ENCODE data around the gene ADGRG3. TPM values are rescaled to one million over a fixed set of nuclear protein-coding genes. Genes with fewer than 3 reads are reported as not detected.

Gene ADGRG3
- total and polyA plus RNA-seq, 4 donors = 1.8 to 66.2 (median 9.4) TPM

- TF ChIP-seq CTCF (IDR thresholded peaks at IDR 0.05; ENCODE audit: control extremely low read depth, extremely low read depth) = no peak
Measured at GRCh38 chr16:57661936-57662906, 5.9 kb upstream of the ADGRG3 start.

GRCh38 chr16:57663436-57663835 is 4.7 kb upstream of the ADGRG3 start:
- Histone ChIP-seq H3K4me3 (no peak overlapping the region), H3K27ac (ENCODE audit: low read depth in 1 of 2, low read length in 1 of 2) (no peak overlapping the region), H3K9me3 (ENCODE audit: control insufficient read depth in 4 of 4, insufficient read depth in 3 of 4, low read length in 3 of 4) (no peaks in the 10 kb centered on the region), H3K36me3 (ENCODE audit: control insufficient read depth in 4 of 4, insufficient read depth in 4 of 4, low read length in 4 of 4) (peaks cover 0 to 26% (median 0%) of the 10 kb centered on the region in 4 donors), H3K4me1 (ENCODE audit: control insufficient read depth in 5 of 5, insufficient read depth in 5 of 5, low read length in 5 of 5) (no peaks in the 10 kb centered on the region), H3K27me3 (ENCODE audit: control insufficient read depth in 3 of 3, insufficient read depth in 3 of 3, low read length in 2 of 3) (no peaks in the 10 kb centered on the region), H3K9ac (ENCODE audit: insufficient read depth in 1 of 2, low read length in 2 of 2) (no peak overlapping the region)
- ATAC-seq (ENCODE audit: insufficient read depth, low FRiP score) (no peak), DNase-seq (no peak)
- no peak for TF ChIP-seq CTCF (IDR thresholded peaks at IDR 0.05; ENCODE audit: control extremely low read depth, extremely low read depth)
- WGBS, 2 donors = 91 to 94% methylated on average over 20 to 21 of the region's 21 CpGs

More at GRCh38 chr16:57661936-57662906, 5.9 kb upstream of the ADGRG3 start:
- peaks cover 0 to 32% (median 0%) of the 10 kb centered on the region in 4 donors for H3K36me3 ChIP-seq (ENCODE audit: control insufficient read depth in 4 of 4, insufficient read depth in 4 of 4, low read length in 4 of 4)
- ATAC-seq (ENCODE audit: insufficient read depth, low FRiP score) = no peak
- H3K27ac ChIP-seq (ENCODE audit: low read depth in 1 of 2, low read length in 1 of 2) = no peak overlapping the region
- no peak for DNase-seq
- H3K4me1 ChIP-seq (ENCODE audit: control insufficient read depth in 5 of 5, insufficient read depth in 5 of 5, low read length in 5 of 5) = no peaks in the 10 kb centered on the region
- 91 to 92% methylated on average over 20 of the region's 20 CpGs for WGBS, 2 donors
- no peaks in the 10 kb centered on the region for H3K9me3 ChIP-seq (ENCODE audit: control insufficient read depth in 4 of 4, insufficient read depth in 3 of 4, low read length in 3 of 4)
- H3K4me3 ChIP-seq = no peak overlapping the region
- H3K27me3 ChIP-seq (ENCODE audit: control insufficient read depth in 3 of 3, insufficient read depth in 3 of 3, low read length in 2 of 3) = no peaks in the 10 kb centered on the region
- no peak overlapping the region for H3K9ac ChIP-seq (ENCODE audit: insufficient read depth in 1 of 2, low read length in 2 of 2)

- TF ChIP-seq CTCF (IDR thresholded peaks at IDR 0.05; ENCODE audit: control extremely low read depth, extremely low read depth) = no peak
- no peak overlapping the region for H3K4me3 ChIP-seq
- H3K9me3 ChIP-seq (ENCODE audit: control insufficient read depth in 4 of 4, insufficient read depth in 3 of 4, low read length in 3 of 4) = no peaks in the 10 kb centered on the region
- WGBS, 2 donors = 90 to 93% methylated on average over 15 of the region's 15 CpGs
- no peak overlapping the region for H3K9ac ChIP-seq (ENCODE audit: insufficient read depth in 1 of 2, low read length in 2 of 2)
- peaks cover 0 to 26% (median 0%) of the 10 kb centered on the region in 4 donors for H3K36me3 ChIP-seq (ENCODE audit: control insufficient read depth in 4 of 4, insufficient read depth in 4 of 4, low read length in 4 of 4)
- ATAC-seq (ENCODE audit: insufficient read depth, low FRiP score) (no peak), DNase-seq (no peak)
- H3K4me1 ChIP-seq (ENCODE audit: control insufficient read depth in 5 of 5, insufficient read depth in 5 of 5, low read length in 5 of 5) = no peaks in the 10 kb centered on the region
- no peaks in the 10 kb centered on the region for H3K27me3 ChIP-seq (ENCODE audit: control insufficient read depth in 3 of 3, insufficient read depth in 3 of 3, low read length in 2 of 3)
- no peak overlapping the region for H3K27ac ChIP-seq (ENCODE audit: low read depth in 1 of 2, low read length in 1 of 2)
Measured at GRCh38 chr16:57663917-57664661, 4.0 kb upstream of the ADGRG3 start.

All from lung (tissue), 12 donors.